Mucosa of gallbladder (tissue), 1 donor: ENCODE results near the gene TMEM238L. TPM values are rescaled to one million over a fixed set of nuclear protein-coding genes. Genes with fewer than 3 reads are reported as not detected.
A peak's percentile ranks its signal among the peaks of the same experiment; 100 is the strongest.
"Not testable (repeated sequence)": the region's sequence is repeated elsewhere in the genome, so short reads cannot be mapped to it uniquely, and the experiment has no call there.

Experiments used
- DNase-seq: peaks from one replicate; pipeline ENCODE4 v3.0.0-alpha.2; 2020; ENCODE audit warnings: low spot score
- total RNA-seq: library from RNA; stranded (reverse); gene quantifications from one replicate; pipeline ENCODE4 v1.2.1, GENCODE V29; 2021
- donor health status: DM: no; HTN: no; CAD: no.

The TMEM238L gene, protein sequence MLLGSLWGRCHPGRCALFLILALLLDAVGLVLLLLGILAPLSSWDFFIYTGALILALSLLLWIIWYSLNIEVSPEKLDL
- 7.5 TPM for total RNA-seq

DNA sequence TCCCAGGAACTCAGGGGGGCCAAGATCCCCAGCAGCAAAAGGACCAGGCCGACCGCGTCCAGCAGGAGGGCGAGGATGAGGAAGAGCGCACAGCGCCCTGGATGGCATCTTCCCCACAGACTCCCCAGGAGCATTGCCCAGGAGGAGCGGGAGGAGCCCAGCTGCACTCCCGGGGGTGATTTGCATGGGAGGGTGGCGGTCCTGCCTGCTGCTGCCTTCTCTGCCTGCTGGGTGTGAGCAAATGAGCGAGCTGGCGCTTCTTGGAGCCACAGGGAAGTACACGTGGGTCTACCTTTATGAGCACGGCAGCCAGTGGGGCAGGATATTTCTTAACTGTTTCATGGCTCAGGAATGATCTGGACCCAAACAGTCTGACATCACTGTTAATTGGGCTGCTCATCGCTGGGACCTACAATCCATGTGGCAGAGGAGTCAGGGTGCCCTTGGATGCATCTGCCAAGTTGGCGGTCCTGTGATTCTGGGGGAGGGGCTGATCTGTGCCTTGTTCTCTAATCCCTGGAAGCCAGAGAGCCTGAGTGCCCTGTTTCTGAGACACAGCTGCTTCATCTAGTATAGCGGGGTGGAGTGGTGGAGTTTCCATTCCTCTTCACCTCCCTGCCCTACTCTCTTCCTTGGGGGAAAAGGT lies at the start of gene TMEM238L:
Gene TMEM238L, minus strand, starts transcription at position 270 of the 646 bp plus-strand sequence. Its CDS starts 136 bp downstream, at position 134.
- peak; percentile 34 for DNase-seq

DNA sequence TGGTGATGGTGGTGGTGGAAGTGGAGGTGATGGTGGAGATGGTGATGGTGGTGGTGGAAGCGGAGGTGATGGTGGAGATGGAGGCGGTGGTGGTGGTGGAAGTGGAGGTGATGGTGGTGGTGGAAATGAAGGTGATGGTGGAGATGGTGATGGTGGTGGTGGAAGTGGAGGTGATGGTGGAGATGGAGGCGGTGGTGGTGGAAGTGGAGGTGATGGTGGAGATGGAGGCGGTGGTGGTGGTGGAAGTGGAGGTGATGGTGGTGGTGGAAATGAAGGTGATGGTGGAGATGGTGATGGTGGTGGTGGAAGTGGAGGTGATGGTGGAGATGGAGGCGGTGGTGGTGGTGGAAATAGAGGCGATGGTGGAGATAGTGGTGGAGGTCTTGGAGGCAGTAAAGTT lies 42.7 kb upstream of the TMEM238L start:
- not testable (repeated sequence) for DNase-seq

DNA sequence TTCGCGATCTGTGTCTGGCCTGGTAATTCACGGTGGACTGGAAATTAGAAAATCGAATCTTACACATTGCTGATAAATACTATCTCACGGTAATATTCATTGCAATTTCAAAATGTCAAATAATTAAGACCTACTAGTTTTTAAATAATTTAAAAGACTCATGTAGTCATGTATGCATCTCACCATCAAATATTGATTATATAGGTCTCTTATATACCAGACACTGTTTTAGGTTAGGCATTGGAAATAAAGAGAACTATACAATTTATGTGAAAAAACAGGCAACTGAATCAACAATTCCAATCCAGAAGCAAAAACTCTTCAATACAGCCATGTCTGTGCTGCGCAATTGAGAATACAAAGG lies 41.5 kb upstream of the TMEM238L start:
- no peak for DNase-seq

DNA sequence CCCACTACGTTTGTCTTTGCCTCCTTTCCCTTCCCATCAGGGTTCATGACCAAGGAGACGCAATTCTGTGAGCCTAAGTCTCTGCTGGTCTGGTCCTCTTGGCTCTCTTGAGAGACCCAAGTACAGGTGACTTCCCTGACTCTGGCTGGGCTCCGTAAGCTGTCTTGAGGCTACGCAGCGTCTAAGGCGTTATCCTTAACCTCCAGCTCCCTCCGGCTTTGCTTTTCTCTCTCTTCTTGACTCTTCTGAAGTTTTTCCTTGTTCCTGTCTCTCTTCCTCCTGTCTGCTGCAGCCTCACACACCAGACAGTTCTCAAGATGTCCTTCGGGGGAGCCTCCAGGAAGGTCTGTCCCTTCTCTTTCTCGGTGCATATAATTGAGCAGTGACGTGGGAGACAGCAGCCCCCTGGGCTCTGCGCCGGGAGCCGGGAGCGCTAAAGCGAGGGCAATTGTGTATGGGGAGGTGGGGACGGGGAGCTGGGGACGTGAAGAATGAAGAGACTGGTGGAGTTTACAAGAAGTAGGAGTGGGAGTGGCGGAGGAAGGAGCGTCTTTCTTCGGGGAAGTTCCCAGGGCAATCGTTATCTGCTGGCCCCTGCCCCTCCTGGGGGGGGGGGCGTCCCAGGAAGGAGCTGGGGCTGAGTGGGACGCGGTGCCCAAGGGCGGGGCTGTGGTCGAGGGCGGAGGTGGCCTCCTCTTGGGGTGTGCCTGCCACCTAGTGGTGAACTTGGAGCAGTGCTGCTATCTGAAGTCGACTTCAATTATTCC lies 40.9 kb upstream of the TMEM238L start:
- DNase-seq: peak; percentile 79

DNA sequence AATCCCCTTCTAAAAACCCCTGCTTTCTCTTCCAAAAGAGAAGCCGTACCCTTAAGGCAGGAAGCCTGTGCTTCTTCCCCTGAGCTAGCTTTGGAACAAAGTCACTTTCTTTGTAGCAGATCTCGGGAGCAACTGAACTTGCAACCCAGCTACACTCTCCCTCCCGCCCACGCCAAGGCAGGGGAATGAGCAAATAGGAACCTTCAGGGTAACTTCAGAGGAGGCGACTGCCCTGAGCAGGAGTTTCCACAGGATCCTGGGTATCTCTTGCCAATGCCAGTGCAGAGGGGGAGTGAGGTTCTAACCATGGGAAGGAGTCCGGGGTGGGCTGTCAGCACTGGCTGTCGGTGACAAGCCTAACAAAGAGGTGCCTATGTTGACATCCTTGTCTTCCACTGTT lies 39.9 kb upstream of the TMEM238L start:
- peak; percentile 17 for DNase-seq

DNA sequence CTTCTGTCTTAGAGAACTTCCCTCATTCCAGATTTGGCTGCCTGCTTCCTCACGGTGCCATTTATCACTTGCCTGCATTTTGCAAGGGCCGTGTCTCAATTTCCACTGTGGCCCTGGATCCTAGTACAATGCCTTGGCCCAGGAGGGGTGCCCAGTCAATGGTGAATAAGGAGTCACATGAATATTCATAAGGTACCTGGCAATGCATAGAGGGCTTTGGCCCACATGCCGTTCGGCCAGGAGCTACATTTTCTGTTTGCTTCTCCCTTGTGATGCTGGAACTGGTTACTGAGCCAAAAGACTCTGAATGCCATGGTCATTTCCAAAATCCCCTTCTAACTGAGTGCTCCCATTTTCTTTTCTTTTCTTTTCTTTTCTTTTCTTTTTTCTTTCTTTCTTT lies 38.8 kb upstream of the TMEM238L start:
- no peak for DNase-seq

DNA sequence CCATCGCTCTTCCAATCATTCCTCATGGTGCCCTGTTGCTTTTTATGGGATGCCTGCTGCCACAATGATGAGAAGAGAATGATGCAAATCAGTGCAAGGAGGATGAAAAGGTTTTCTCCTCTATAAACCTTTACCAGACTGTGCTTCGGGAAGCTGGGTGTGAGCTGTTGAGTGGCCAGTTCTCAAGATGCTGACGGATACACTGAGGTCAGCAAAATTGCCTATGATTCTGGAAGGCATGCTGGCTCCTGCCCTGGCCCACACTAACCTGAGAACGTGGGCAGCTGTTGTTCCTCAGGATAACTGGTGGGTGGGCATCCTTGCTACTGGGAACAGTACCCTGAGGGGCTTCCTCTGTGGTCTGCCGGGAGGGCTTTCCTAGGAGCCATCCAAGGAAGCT lies 34.8 kb upstream of the TMEM238L start:
- DNase-seq: no peak

DNA sequence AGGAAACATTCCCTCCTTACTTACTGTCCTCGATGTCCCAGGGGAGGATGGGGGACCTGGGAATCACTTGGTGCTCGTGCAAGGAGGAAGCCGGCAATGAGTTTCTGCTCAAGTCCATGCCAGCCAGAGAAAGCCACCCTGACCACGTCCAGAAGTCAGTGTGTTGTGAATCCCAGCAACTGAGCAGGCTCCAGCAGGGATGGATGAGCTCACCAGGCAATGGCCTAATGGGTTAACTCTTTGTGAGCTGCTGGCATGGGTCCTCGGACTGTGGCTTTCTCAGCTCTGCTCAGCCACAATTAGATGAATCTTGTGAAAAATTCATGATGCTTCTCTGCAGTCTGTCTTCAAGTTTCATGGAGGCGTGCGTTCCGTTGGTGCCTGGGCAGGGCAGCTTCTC lies 34.0 kb upstream of the TMEM238L start, which contains the start of gene PIRT:
Gene PIRT, minus strand, starts transcription at position 167 of the 400 bp plus-strand sequence. CDS start 12,442 bp downstream, outside the sequence.
- DNase-seq: no peak

DNA sequence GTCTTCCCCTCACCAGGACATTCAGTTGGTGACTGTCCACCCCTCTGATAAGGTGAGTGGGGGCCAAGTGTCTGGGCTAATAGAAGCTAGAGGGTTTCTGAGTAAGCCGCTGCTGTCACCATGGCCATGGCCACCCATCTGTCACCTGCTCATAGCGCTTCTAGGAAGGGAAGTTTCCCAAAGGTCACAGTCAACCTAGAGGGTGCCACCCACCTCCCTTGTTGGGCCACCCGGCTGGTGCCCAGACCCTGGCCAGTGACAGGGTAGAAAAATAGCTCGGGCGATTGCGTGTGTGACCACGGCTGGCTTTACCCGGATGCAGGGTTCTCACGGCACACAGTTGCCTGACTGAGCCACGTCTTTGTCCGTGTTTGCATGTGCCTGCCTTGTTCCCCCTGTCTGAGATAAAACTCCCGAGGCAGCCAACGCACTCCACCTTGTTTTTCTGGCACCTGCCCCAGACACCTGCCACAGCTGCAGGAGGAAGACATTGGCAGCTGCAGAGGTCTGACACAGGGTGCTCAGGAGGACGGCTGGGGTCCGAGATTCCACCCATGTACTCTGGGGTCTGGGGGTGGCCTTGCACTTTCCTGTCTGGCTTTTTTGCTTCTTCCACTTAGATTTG lies 33.2 kb upstream of the TMEM238L start:
- DNase-seq: no peak

DNA sequence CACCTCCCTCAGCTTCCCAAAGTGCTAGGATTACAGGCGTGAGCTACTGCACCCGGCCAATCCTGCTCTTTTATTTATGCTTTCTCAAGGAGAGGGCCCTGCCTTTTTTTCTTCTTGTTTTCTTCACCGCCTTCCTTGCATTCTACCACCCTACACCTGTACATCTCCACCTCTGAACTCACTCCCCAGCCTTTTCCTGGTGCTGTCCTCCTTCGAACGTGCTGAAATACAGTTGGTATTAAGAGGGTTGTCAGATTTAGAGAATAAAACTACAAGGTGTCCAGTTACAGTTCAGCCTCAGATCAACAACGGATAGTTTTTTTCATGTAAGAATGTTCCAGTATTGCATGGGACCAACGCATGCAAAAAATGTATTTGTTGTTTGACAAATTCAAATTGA lies 32.2 kb upstream of the TMEM238L start:
- no peak for DNase-seq

DNA sequence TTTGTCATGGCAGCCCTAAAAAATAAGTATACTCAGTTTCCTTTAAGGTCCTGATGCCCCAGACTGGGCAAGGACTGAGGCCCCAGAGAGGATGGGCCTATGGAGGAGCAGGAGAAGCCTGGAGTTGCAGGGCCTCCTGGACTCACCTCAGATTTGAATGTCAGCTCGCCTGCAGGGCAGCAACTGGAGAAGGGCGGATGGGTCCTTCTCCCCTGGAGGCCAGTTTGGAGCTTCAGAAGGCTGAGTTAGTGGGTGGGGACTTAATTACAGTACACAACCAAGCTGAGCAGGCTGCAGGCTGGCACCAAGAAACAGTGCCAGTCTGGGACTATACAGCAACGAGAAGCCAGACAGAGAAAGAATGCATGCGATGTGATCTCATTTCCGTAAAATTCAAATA lies 27.8 kb upstream of the TMEM238L start:
- no peak for DNase-seq

DNA sequence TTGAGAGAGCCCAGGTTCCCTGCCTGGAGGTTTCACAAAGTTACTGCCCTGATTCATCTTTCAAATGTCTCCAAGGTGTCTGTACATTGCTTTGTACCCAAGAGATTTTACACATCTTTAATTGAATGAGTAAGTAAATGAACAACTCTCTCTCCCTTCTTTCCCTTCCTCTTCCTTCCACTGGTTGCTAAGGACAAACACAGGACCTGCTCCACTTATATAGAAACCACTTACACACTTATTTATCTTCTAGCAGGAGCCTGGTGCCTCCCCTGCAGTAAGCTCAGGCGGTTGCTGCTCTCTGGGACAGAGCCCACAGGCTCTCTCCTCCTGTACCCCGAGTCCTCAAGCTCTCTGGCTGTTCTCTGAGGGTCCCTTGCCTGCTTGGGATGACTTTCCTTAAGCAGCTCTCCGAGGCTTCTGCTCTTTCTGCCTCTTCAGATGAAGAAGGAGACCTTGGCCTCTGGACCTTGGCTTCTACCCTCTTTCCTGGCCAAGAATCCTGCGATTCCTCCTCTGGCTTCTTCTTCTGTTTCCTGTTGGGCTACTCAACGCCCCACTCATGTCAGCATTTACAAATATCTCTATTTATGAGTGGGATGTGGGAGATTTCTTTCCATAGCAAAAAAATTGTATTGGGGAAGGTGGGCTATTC lies 24.1 kb upstream of the TMEM238L start:
- no peak for DNase-seq

DNA sequence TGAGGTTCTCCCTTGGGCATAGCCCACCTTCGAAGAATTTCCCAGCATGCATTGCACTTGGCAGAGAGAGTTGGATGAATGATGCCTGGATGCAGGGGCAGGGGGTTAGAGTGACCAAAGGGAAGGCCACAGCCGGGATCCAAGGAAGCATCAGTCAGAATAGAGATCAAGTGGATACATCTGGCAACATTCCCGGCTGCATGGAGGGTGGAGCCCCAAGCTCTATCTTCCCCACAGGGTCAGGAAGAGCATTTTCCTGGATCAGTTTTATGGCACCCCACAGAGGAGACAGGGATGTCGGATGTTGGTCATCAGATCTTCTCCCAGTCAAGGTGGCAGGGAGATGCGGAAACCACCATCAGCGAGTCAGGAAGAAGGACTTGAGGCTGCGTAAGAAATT lies 21.0 kb upstream of the TMEM238L start:
- DNase-seq: no peak

DNA sequence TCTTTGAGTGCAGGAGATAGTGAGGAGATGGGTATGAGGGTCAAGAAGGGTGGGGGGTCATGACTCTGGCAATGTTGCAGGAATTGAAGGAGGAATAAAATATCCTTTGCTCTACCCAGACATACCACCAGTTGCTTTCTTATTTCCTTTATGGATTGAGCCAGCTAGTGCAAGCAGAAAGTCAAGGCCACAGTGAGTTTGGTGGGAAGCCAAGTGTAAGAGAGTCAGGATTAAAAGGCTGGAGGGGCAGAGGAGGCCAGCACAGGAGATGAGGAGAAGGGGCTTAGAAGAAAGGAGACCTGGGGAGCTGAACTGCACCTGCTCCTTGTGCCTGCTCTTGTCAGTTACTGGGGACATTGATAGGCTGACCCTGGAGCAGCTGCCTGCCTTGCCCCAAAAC lies 17.9 kb upstream of the TMEM238L start:
- no peak for DNase-seq

DNA sequence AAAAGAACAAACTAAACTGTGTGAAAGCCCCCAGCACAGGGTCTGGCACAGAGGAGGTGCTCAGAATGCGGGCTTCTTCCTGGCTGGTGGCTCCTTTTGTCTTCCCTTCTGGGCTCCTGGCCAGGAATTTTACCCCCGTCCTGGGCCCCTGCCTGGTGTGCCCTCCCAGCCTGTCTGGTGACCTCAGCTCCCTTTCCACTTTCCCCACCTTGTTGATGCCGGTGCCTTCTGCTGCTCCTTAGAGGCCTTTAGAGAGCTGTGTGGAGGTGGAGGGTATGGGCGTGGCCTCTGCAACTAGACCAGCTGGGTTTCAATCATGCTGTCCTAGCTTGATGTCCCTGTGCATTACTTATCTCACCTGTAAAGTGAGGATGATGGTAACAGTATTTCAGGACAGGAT lies 17.2 kb upstream of the TMEM238L start:
- DNase-seq: no peak

DNA sequence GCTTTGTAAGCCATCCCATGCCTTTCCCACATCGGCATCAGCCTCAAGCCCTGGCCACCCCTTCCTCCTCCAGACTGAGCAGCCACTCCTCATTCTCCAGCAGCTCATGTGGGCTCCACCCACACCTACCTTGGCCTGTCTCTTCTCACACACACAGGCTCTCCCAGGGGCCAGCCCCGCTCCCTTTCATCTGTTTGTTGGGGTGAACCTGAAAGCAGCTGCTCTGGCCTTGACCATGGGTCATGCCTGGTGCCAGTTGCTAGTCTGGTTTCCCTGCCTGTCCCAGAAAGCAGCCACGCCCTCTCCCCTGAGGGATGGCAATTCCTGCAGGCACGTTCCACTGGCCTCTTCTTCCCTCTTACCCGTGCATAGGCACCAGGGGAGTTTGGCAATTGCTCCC lies 11.4 kb upstream of the TMEM238L start:
- DNase-seq: no peak

DNA sequence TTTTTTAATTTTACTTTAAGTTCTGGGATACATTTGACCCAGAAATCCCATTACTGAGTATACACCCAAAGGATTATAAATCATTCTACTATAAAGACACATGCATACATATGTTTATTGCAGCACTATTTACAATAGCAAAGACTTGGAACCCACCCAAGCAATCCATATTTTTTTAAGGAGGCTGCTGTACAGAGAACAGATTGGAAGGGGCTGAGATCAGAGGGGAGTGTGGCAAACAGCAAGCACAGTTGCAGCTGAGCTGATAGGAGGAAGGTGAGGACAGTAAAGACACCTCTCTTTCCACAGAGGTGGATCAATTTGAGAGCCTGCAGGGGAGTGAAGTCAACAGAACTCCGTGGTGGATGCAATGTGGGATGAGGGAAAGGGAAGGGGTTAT lies 10.2 kb upstream of the TMEM238L start:
- DNase-seq: no peak

DNA sequence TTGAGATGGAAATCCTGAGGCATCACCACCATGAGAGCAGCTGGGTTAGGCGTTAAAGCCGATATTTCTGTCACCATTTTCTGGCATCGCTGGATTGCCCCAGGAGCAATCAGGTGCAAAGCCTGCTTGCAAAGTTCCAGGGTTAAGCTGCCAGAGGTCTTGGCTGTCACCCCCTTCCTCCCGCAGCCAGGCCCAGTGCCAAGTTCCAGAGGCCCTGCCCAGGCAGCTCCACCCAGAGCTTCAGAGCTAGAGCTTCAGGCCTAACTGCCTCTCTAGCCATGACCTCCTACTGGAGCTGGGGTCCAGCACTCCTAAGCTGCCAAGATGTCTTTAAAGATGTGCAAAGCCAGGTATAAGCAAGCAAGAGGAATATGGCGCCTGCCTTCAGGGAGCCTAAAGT lies 8.8 kb upstream of the TMEM238L start:
- peak; percentile 44 for DNase-seq

DNA sequence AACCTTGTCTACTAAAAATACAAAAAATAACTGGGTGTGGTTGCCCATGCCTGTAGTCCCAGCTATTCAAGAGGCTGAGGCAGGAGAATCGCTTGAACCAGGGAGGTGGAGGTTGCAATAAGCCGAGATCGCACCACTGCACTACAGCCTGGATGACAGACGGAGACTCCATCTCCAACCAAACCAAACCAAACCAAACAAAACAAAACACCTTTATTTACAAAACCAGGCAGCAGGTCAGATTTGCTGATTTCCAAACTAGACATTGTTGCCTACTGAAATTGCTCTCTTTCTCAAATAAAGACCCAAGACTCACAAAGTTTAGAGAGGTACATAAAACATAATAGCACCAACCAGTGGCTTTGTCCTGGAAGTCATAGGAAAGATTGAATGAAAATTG lies 5.7 kb upstream of the TMEM238L start:
- DNase-seq: no peak

DNA sequence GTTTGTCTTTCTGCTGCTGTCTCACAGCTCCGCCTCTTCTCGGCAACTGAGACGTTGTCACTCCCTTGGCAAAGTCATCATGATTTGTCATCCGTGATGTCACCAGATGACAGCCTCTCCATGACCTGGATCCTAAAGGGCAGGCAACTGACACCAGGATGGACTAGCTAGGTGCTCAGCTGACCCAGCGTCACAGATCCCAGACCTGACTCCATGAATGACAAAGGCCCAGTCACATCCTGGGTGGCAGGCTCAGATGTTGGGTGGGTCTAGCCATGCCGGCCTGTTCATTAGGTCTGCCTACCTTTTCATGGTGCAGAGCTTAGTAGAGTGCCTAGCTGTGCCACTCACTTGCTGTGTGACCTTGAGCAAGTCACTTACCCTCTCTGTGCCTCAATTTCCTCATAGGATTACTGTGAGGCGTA lies 3.8 kb upstream of the TMEM238L start:
- DNase-seq: no peak

DNA sequence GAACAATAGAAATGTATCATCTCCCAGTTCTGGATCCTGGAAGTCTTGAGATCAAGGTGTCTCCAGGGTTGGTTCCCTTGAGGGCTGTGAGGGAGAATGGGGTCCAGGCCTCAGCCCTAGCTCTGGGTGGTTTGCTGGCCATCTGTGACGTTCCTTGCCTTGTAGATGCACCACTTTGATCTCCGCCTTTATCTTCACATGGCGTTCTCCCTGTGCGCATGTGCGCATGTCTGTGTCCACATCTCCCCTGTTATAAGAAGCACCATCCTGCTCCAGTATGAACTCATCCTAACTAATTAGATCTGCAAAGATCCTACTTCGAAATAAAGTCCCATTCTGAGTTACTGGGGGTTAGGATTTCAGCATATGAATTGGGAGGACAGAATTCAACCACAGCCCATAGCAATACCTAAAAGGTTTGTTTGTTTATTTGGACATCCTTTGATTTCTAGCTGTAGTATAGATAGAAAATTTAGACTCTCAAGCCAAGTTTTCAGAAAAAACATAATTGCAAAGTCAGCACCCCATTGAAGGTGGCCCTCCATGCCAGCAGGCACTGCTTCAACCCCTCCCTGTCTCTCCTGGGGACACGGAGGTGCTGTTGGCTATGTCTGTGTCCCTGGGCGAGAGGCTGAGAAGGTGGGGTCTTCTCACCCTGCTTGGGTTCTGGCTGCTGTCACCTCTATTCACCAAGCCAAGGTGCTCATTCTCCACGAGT lies 2.8 kb upstream of the TMEM238L start:
- DNase-seq: no peak

DNA sequence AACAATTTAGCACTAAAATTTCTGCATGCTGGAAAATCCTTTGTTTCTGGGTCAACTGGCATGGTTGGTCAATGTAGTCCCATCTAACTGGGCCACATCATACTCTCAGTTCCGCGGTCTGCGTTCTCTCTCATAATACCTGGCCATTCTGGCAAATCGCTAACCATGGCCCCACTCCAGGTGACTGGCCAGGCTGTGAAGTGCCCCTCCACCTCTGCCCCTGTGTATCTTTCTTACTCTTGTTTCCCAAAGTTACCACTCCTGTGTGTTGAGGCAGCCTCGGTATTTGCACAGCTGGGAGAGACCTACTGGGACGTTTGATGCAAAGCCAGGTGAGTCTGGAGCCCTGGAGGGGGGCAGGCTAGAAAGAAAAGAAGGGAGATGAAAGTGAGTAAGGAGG lies 2.0 kb upstream of the TMEM238L start:
- DNase-seq: no peak
